Immature natural killer cell (primary cell): ENCODE measurements around the gene ACTN4. TPM values are rescaled to one million over a fixed set of nuclear protein-coding genes. Genes with fewer than 3 reads are reported as not detected.
"Not testable (repeated sequence)": the region's sequence is repeated elsewhere in the genome, so short reads cannot be mapped to it uniquely, and the experiment has no call there.

Source experiments
- DNase-seq, 3 donors: peaks; one replicate each; pipeline ENCODE4 v3.0.0; 2022; ENCODE audit warnings: mixed read lengths in 1 of 3
- H3K27ac Mint-ChIP-seq, 6 donors: one replicate each; pipeline ENCODE4 v1.8.0; 2020; ENCODE audit warnings: mixed read lengths in 6 of 6, mild to moderate bottlenecking in 5 of 6, inconsistent platforms in 4 of 6, moderate library complexity in 3 of 6
- H3K27me3 Mint-ChIP-seq, 3 donors: one replicate each; pipeline ENCODE4 v1.8.0; 2020 to 2021; ENCODE audit warnings: low read depth in 3 of 3, mild to moderate bottlenecking in 3 of 3, mixed read lengths in 3 of 3, moderate library complexity in 3 of 3, inconsistent platforms in 1 of 3
- H3K36me3 Mint-ChIP-seq, 3 donors: one replicate each; pipeline ENCODE4 v1.8.0; 2020; ENCODE audit warnings: mixed read lengths in 3 of 3, inconsistent platforms in 2 of 3, mild to moderate bottlenecking in 2 of 3
- H3K4me1 Mint-ChIP-seq, 2 donors: one replicate each; pipeline ENCODE4 v1.8.0; 2020; ENCODE audit warnings: inconsistent platforms in 2 of 2, mild to moderate bottlenecking in 2 of 2, mixed read lengths in 2 of 2, moderate library complexity in 1 of 2
- H3K4me3 Mint-ChIP-seq, 5 donors: one replicate each; pipeline ENCODE4 v1.8.0; 2020; ENCODE audit warnings: mild to moderate bottlenecking in 5 of 5, mixed read lengths in 5 of 5, inconsistent platforms in 3 of 5, moderate library complexity in 3 of 5
- H3K9me3 Mint-ChIP-seq, 6 donors: one replicate each; pipeline ENCODE4 v1.8.0; 2020; ENCODE audit warnings: mild to moderate bottlenecking in 6 of 6, mixed read lengths in 6 of 6, inconsistent platforms in 4 of 6, moderate library complexity in 3 of 6
- polyA plus RNA-seq, 3 donors: library from polyadenylated mRNA; unstranded; fragments of 300-500 nt; fragmentation: Illumina TruSeq; gene quantifications; one replicate each; pipeline ENCODE4 v1.2.3, GENCODE V29; 2021

Gene ACTN4
- polyA plus RNA-seq = 10 to 100 TPM in 2 of 3 donors, 1 to 10 TPM in 1; 8.5 to 68.3 (median 17.4) TPM

DNA sequence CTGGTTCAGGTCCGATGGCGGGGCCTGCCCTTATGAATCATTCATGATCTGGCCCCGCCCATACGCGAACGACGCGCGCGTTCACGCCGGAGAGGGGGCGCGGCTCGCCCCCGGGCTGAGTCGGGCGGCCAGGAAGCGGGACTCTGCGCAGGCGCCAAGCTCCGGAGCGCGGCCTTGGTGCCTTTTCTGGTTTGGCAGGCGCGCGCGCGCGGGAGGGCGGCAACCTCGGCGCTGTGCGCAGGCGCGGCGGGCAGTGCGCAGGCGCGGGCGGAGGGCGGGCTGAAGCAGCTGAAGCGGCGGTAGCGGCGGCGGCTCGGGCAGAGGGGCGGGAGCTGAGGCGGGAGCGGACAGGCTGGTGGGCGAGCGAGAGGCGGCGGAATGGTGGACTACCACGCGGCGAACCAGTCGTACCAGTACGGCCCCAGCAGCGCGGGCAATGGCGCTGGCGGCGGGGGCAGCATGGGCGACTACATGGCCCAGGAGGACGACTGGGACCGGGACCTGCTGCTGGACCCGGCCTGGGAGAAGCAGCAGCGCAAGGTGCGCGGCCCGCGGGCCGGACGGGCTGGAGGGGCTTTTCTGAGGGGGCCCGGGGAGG lies at the start of gene ACTN4:
TSS of gene ACTN4 (plus strand) at position 282 of the 598 bp plus-strand sequence. CDS start at position 379, 97 bp downstream.
- peaks cover 4 to 16% (median 9%) of the 10 kb centered on the region in 3 donors for H3K27me3 Mint-ChIP-seq
- H3K4me1 Mint-ChIP-seq = peaks cover 46% of the 10 kb centered on the region in 2 donors
- H3K36me3 Mint-ChIP-seq = no peaks in the 10 kb centered on the region
- peak within 1 kb of the TSS; percentile 86 to 95 (median 93) for H3K27ac Mint-ChIP-seq
- H3K4me3 Mint-ChIP-seq = peak within 1 kb of the TSS; percentile 92 to 100 (median 96)
- DNase-seq = peak; percentile 100
- H3K9me3 Mint-ChIP-seq = no peaks in the 10 kb centered on the region

DNA sequence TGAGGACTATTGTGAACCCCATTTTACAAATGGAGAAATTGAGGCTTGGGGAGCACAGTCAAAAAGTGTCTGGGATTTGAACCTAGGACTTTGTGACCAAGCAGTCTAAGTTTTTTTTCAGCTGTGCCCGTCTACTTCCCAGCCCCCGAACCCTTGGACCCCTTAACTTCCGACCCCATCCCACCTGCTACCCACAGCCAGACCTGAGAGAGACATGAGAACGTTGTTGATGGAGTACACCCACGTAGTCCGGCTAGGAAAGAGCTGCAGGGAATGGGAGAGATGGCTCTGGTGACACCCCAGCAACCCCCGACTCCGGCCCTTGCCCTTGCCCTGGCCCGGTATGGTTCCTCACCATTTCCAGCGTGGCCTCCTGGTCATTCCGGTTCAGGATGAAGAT lies 47.7 kb upstream of the ACTN4 start:
- Mint-ChIP-seq H3K36me3 (peaks cover 5 to 20% (median 13%) of the 10 kb centered on the region in 3 donors), H3K4me3 (no peak overlapping the region), H3K27ac (no peak overlapping the region), H3K9me3 (no peaks in the 10 kb centered on the region), H3K27me3 (no peaks in the 10 kb centered on the region), H3K4me1 (peaks cover 0 to 2% of the 10 kb centered on the region in 2 donors)
- no peak for DNase-seq

DNA sequence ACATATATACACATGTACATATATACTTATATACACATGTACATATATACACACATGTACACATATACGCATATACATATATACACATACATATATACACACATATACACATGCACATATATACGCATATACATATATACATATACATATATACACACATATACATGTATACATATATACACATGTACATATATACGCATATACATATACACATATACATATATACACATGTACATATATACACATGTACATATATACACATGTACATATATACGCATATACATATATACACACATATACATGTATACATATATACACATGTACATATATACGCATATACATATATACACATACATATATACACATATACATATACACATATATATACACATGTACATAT lies 44.6 kb upstream of the ACTN4 start:
- not testable (repeated sequence) for H3K9me3 Mint-ChIP-seq, H3K27ac Mint-ChIP-seq, DNase-seq, H3K27me3 Mint-ChIP-seq, H3K4me3 Mint-ChIP-seq, H3K4me1 Mint-ChIP-seq
- peaks cover 7 to 13% (median 9%) of the 10 kb centered on the region in 3 donors for H3K36me3 Mint-ChIP-seq

DNA sequence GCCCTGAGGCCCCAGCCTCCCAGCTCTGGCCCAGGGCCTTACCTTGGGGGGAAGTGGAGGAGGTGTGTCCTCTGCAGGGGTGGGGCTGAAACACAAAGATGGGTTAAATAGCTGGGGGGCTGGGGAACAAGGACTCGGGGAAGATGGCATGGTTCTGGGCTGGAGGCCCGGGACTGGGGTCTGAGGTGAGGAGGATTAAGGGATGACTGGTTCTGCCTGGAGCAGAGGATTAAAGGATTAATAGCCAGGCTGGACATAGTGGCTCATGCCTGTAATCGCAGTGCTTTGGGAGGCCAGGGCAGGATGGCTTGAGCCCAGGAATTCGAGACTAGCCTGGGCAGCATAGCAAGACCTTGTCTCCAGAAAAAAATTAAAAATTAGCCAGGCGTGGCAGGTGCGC lies 41.3 kb upstream of the ACTN4 start:
- Mint-ChIP-seq H3K4me3 (no peak overlapping the region), H3K36me3 (peaks cover 8 to 20% (median 13%) of the 10 kb centered on the region in 3 donors), H3K9me3 (no peaks in the 10 kb centered on the region), H3K27ac (no peak overlapping the region), H3K4me1 (no peaks in the 10 kb centered on the region), H3K27me3 (no peaks in the 10 kb centered on the region)
- DNase-seq = no peak

DNA sequence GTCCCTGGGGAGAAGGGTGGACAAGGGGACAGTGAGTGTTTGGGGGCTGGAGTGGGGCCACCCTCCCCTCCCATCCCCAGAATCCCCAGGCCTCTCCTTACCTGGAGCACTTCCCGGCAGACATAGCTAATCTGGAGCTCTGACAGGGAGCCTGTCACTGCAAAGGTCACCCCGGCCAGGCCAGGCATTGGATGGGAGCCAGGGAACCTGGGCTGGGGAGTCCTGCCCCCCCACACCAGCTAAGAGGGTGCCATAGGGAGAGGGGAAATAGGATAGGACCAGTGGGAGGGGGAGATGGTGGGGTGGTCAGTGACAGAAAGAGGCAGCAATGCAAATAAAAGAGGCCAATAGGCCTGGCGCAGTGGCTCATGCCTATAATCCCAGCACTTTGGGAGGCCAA lies 33.2 kb upstream of the ACTN4 start:
- Mint-ChIP-seq H3K36me3 (peaks cover 16 to 31% (median 21%) of the 10 kb centered on the region in 3 donors), H3K27ac (no peak overlapping the region), H3K4me1 (peaks cover 44 to 48% of the 10 kb centered on the region in 2 donors), H3K9me3 (no peaks in the 10 kb centered on the region), H3K27me3 (peaks cover 0 to 13% (median 7%) of the 10 kb centered on the region in 3 donors), H3K4me3 (no peak overlapping the region)
- DNase-seq = no peak

DNA sequence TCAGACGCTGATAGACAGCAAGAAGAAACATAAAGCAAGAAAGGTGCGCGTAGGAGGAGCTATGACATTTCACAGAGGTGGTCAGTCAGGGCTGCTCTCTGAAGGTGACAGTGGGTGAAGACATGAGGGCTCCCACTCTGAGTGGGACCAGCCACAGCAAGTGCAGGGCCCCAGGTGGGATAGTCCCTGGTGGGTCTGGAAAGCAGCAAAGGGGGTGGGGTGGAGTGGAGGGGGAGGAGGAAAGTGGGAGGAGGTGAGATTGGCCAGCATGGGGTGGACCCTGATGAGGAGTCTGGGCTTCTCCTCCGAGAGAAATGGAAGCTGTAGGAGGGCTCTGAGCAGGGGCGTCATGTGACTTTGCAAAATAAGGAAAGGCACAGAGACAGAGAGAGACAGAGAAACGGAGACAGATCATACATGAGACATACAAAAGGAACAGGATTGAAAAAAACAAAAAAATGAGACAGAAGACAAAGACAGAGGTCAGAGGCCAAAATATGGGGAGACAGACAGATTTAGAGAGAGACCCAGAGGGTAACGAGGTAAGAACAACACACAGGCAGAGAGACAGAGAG lies 32.4 kb upstream of the ACTN4 start:
- DNase-seq = no peak
- Mint-ChIP-seq H3K27ac (peak overlapping the region in 4 of 6 donors; percentile 47 to 66 (median 56)), H3K4me3 (peak overlapping the region; percentile 26 to 75 (median 62)), H3K4me1 (peaks cover 52 to 57% of the 10 kb centered on the region in 2 donors), H3K36me3 (peaks cover 12 to 33% (median 18%) of the 10 kb centered on the region in 3 donors), H3K9me3 (no peaks in the 10 kb centered on the region), H3K27me3 (peaks cover 0 to 14% (median 7%) of the 10 kb centered on the region in 3 donors)

DNA sequence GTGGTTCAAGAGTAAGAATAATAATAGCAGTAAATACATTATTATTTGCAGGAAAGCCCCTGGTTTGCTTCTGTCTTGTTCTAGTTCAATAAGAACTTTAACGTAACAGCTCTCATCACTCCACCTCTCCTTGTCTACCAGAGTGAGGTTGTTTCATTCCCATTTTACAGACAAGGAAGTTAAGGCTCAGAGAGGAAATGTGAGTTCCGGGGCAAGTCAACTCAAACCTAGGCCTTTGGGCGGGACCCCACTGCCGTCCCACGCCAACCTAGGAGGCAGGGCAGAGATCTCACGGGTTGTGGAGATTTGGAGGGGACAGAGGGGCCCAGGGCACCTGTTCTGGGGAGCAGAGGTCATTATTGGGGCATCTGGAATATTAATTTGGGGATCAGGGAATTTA lies 31.2 kb upstream of the ACTN4 start:
- Mint-ChIP-seq H3K4me1 (peaks cover 56 to 60% of the 10 kb centered on the region in 2 donors), H3K27ac (peak overlapping the region; percentile 92 to 99 (median 98)), H3K36me3 (peaks cover 11 to 27% (median 12%) of the 10 kb centered on the region in 3 donors), H3K9me3 (no peaks in the 10 kb centered on the region), H3K27me3 (peaks cover 0 to 14% (median 7%) of the 10 kb centered on the region in 3 donors), H3K4me3 (peak overlapping the region; percentile 97 to 100 (median 99))
- DNase-seq = no peak

DNA sequence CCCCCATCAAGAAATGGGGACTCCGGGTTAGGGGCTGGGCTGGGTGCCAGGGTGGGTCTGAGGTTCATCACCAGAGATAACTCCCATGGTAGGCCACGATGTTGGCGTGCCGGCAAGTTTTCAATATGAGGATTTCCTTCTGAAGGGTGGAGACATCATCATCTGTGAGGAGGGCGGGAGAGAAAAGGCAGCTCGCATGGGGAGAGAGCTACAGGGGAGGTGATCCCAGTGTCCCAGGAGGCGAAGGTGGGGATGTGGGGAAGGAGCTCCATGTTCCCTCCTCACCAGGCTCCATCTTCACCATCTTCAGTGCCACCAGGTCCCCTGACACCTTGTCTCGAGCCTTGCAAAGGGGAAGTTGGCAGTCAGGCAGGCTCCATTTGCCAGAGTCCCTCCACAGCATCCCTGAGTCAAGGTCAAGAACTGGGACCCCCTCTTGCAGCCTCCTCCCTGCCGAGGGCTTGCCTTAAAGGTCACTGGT lies 30.1 kb upstream of the ACTN4 start:
- peaks cover 59 to 65% of the 10 kb centered on the region in 2 donors for H3K4me1 Mint-ChIP-seq
- DNase-seq = peak in 2 of 3 donors; percentile 6 to 9

DNA sequence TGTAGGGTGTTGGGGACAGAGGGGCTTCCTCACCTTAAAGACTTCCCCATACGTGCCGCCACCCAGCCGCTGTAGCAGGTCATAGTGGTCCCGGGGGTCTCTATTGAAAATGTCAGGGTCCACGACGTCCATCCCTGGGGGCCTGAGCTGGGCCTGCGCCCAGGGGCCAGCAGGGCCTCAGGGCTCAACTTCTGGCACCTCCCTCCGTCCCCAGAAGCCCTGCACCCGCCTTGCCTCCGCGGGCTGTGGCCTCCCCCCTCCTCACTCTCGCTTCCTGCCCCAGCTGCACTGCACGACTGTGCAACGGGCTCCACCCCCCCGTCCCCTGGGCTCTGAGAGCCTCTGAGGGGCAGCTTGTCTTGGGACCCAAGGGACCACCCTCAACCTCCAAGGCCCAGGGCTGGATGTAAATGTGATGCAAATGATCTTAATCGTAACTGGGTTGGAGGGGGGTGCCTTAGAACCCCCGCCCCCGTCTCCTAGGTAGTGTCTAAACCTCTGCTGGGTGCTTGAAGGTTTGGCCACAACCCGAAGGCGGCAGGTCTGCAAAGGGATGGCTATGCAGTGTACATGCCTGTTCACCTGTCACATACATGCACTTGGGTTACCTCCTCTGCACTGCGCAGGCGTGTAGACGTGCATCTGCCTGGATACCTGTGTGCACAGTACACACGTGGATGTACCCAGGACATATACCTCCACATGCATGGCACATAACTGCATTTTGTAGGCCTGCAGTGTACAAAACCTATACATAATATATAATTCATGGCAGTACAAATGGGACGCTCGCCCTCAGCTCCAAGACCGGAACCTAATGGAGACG lies 29.5 kb upstream of the ACTN4 start, which contains the start of gene MAP4K1:
TSS of gene MAP4K1 (minus strand) at position 190 of the 826 bp plus-strand sequence. CDS start at position 132, 58 bp downstream.
- Mint-ChIP-seq H3K9me3 (no peaks in the 10 kb centered on the region), H3K4me3 (peak within 1 kb of the TSS; percentile 97 to 100 (median 99)), H3K36me3 (peaks cover 10 to 32% (median 12%) of the 10 kb centered on the region in 3 donors), H3K27ac (peak within 1 kb of the TSS; percentile 92 to 99 (median 98)), H3K27me3 (peaks cover 0 to 14% (median 7%) of the 10 kb centered on the region in 3 donors), H3K4me1 (peaks cover 56 to 65% of the 10 kb centered on the region in 2 donors)
- DNase-seq = peak; percentile 63 to 72 (median 65)

More for the DNA sequence above, 30.1 kb upstream of the ACTN4 start:
- H3K27ac Mint-ChIP-seq = peak overlapping the region; percentile 92 to 99 (median 98)
- peaks cover 12 to 36% (median 14%) of the 10 kb centered on the region in 3 donors for H3K36me3 Mint-ChIP-seq
- H3K4me3 Mint-ChIP-seq = peak overlapping the region; percentile 97 to 100 (median 99)
- no peaks in the 10 kb centered on the region for H3K9me3 Mint-ChIP-seq
- H3K27me3 Mint-ChIP-seq = peaks cover 0 to 14% (median 7%) of the 10 kb centered on the region in 3 donors

DNA sequence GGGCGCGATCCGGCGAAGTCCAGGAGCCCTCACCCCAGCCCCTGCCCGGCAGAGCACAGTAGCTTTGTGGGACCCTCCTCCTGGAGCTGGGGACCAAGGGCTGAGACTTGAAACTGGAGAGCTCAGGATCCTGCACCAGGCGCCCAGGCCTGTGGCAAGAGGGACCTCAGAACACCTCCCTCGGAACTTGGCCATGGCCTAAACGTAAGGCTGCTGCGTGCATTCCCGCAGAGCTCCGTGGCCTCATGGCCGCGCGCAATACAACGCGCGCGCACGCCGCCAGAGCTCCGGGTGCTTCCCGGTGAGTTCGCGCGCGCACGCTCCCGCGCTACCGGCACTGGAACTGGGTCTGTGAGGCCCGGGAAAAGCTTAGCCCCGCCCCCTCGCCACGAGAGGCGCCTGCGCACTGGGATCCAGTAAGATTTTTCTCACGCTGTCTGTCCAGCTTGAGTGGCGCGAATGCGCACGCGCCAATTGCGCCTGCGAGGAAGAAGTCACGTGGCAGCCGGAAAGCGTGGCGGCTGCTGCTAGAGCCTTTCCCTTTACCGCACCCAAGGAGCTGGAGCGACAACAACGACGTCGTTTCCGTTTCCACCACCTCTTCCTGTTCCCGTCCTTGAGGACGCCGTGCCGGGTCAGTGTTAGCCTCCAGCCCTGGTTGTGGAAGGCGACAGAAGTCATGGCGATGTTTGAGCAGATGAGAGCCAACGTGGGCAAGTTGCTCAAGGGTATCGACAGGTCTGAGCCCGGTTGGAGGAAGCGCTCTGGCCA lies 28.7 kb upstream of the ACTN4 start, which contains the start of gene EIF3K:
TSS of gene EIF3K (plus strand) at position 599 of the 771 bp plus-strand sequence. CDS start at position 680, 81 bp downstream.
- peak; percentile 97 to 98 (median 97) for DNase-seq
- Mint-ChIP-seq H3K4me1 (peaks cover 52 to 58% of the 10 kb centered on the region in 2 donors), H3K9me3 (no peaks in the 10 kb centered on the region), H3K27me3 (peaks cover 0 to 11% (median 7%) of the 10 kb centered on the region in 3 donors), H3K4me3 (peak within 1 kb of the TSS; percentile 97 to 100 (median 99)), H3K27ac (peak within 1 kb of the TSS; percentile 92 to 99 (median 98)), H3K36me3 (peaks cover 9 to 30% (median 11%) of the 10 kb centered on the region in 3 donors)

DNA sequence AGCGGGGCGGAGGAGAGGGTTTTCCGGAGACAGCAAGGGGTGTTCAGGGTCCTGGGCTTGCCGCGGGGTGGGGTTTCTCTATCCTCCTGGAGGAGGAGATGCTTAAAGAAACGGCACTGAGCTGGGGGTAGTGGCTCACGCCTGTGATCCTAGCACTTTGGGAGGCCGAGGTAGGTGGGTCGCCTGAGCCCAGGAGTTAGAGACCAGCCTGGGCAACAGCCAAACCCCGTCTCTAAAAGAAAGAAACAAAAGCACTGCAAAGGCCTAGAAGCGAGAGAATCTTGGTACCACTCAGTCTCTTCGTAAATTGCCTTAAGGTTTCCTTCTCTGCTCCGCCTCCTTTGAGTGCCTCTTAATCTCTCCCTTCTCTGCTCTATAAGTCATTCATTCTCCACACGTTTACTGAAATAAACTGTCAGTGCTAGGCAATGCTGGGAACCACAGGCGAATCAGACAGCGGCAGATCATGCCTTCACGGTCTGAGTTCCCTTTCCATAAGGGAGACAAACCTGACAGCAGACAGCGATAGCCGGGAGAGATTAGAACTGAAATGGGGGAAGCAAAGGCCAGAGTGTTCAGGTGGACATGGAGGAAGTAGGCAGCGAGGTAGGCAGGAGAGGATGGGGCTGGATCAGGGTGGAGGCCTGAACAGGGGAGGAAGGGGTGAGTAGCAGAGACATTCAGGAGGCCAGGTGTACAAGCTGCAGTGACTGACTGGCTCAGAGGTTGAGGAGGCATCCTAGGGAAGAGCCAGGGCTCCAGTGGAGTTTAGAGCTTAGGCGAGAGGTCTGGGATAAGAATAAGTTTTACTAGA lies 27.9 kb upstream of the ACTN4 start:
- Mint-ChIP-seq H3K27me3 (peaks cover 0 to 11% (median 7%) of the 10 kb centered on the region in 3 donors), H3K4me1 (peaks cover 52 to 58% of the 10 kb centered on the region in 2 donors), H3K9me3 (no peaks in the 10 kb centered on the region), H3K27ac (peak overlapping the region; percentile 92 to 99 (median 98)), H3K36me3 (peaks cover 9 to 36% (median 12%) of the 10 kb centered on the region in 3 donors), H3K4me3 (peak overlapping the region; percentile 97 to 100 (median 99))
- DNase-seq = no peak

DNA sequence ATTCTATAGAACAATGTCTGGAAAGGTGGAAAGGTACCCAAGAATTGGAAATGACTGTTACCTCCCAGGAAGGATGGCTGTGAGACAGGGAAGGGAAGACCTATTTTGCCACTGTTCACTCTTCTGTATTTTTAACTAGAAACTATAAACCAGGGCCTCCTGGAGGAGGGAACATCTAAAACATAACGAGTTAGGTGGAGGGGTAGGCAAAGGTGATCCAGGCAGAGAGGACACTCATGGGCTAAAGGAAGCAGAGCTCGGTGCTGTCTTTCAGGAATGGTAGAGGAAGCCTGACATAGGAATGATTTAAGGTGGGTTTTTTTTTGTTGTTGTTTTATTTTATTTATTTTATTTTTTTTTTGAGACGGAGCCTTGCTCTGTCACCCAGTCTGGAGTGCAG lies 22.6 kb upstream of the ACTN4 start:
- H3K27ac Mint-ChIP-seq = peak overlapping the region in 1 of 6 donors; percentile 65
- no peak overlapping the region for H3K4me3 Mint-ChIP-seq

More for the DNA sequence above, 22.6 kb upstream of the ACTN4 start:
- H3K36me3 Mint-ChIP-seq = peaks cover 13 to 36% (median 19%) of the 10 kb centered on the region in 3 donors
- peaks cover 11 to 13% of the 10 kb centered on the region in 2 donors for H3K4me1 Mint-ChIP-seq
- H3K9me3 Mint-ChIP-seq = no peaks in the 10 kb centered on the region
- no peak for DNase-seq
- peaks cover 0 to 4% (median 0%) of the 10 kb centered on the region in 3 donors for H3K27me3 Mint-ChIP-seq
